Thoracic aorta (tissue), 2 donors: ENCODE results near the gene ANKRD37. TPM values are rescaled to one million over a fixed set of nuclear protein-coding genes. Genes with fewer than 3 reads are reported as not detected.

Experiments
- ATAC-seq: fragments of 150-250 bp; one replicate; pipeline ENCODE4 v1.8.0; 2017; ENCODE audit warnings: low read depth; ENCODE audit not compliant: insufficient number of reproducible peaks, low FRiP score
- DNase-seq: peaks from one replicate; pipeline ENCODE4 v3.0.0-alpha.2; 2020; ENCODE audit warnings: low spot score
- H3K27ac ChIP-seq, 2 donors: fragments of 200-600 bp; sonication (generic); 1 replicate in 1 of 2; 2 replicates in 1 of 2; pipeline ENCODE4 v1.5.1; 2016; ENCODE audit warnings: mild to moderate bottlenecking in 2 of 2, moderate library complexity in 2 of 2
- H3K27me3 ChIP-seq: fragments of 200-600 bp; sonication (generic); replicated peaks from 2 replicates; pipeline ENCODE4 v1.6.0; 2016; ENCODE audit warnings: mild to moderate bottlenecking; ENCODE audit not compliant: insufficient read depth
- H3K36me3 ChIP-seq: fragments of 200-600 bp; sonication (generic); one replicate; pipeline ENCODE4 v1.5.1; 2016
- H3K4me1 ChIP-seq, 2 donors: fragments of 200-600 bp; sonication (generic); 1 replicate in 1 of 2; 2 replicates in 1 of 2; pipeline versions ENCODE4 v1.5.1 to v1.6.0; 2016; ENCODE audit warnings: low read depth in 2 of 2, mild to moderate bottlenecking in 1 of 2; ENCODE audit not compliant: control insufficient read depth in 1 of 2
- H3K4me3 ChIP-seq: fragments of 200-600 bp; sonication (generic); 2 replicates; pipeline ENCODE4 v1.5.1; 2016; ENCODE audit warnings: mild to moderate bottlenecking
- H3K9me3 ChIP-seq: fragments of 200-600 bp; sonication (generic); 2 replicates; pipeline ENCODE4 v1.5.1; 2016
- total RNA-seq, 2 donors: library from RNA; depleted of rRNA; stranded (reverse); fragments of >200 nt; gene quantifications; one replicate each; pipeline versions ENCODE4 v1.1.0 to v1.2.3, GENCODE V29; 2016
- TF ChIP-seq, protein P1 (sequence below): fragments of 200-600 bp; sonication (generic); IDR thresholded peaks from one replicate; pipeline ENCODE4 v1.5.1; 2019; ENCODE audit warnings: antibody characterized with exemption

ANKRD37 gene
- total RNA-seq, 2 donors from 2014 or later: 15.7 to 24.2 TPM

DNA sequence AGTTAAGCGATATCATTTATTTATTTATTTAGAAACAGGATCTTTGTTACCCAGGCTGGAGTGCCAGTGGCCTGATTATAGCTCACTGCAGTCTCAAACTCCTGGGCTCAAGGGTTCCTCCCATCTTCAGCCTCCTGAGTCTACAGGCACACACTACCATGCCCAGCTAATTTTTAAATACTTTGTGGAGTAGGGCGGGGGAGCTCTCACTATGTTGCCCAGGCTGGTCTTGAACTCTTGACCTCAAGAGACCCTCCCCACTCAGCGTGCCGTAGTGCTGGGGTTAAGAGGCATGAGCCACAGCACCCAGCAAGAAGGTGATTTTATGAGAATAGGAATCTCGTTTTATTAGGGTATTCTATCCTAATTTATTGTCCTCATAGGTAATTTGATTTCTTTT lies 33.0 kb downstream of the ANKRD37 start:
- no peak overlapping the region for H3K27ac ChIP-seq
- H3K9me3 ChIP-seq: no peaks in the 10 kb centered on the region
- ATAC-seq (no peak), DNase-seq (no peak)
- H3K27me3 ChIP-seq: no peaks in the 10 kb centered on the region
- H3K36me3 ChIP-seq: no peaks in the 10 kb centered on the region
- TF ChIP-seq, protein P1, sequence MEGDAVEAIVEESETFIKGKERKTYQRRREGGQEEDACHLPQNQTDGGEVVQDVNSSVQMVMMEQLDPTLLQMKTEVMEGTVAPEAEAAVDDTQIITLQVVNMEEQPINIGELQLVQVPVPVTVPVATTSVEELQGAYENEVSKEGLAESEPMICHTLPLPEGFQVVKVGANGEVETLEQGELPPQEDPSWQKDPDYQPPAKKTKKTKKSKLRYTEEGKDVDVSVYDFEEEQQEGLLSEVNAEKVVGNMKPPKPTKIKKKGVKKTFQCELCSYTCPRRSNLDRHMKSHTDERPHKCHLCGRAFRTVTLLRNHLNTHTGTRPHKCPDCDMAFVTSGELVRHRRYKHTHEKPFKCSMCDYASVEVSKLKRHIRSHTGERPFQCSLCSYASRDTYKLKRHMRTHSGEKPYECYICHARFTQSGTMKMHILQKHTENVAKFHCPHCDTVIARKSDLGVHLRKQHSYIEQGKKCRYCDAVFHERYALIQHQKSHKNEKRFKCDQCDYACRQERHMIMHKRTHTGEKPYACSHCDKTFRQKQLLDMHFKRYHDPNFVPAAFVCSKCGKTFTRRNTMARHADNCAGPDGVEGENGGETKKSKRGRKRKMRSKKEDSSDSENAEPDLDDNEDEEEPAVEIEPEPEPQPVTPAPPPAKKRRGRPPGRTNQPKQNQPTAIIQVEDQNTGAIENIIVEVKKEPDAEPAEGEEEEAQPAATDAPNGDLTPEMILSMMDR: no peak
- peaks cover 0 to 7% of the 10 kb centered on the region in 2 donors for H3K4me1 ChIP-seq
- H3K4me3 ChIP-seq: no peak overlapping the region

DNA sequence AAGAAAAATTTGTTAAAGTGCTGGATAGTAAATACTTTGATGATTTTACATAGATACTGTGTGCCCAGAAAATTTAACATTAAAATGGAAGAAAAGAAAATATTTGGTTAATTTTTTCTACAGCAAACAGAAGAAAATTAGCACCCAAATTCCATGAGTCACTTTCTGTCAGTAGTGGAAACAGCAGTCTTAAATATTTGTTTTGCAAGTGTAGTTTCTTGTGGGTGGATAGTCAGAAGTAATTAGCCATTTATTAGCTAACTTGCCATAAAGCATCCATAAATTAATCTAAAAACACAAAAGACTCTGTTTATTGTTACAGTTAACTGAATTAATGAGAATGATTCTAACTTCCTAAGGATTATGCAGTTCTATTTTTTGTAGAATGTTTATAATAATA lies 38.8 kb downstream of the ANKRD37 start:
- no peaks in the 10 kb centered on the region for H3K36me3 ChIP-seq
- ATAC-seq (no peak), DNase-seq (no peak)
- H3K27me3 ChIP-seq: no peaks in the 10 kb centered on the region
- H3K4me3 ChIP-seq: no peak overlapping the region
- H3K9me3 ChIP-seq: no peaks in the 10 kb centered on the region
- H3K27ac ChIP-seq: no peak overlapping the region
- TF ChIP-seq, protein P1: no peak
- H3K4me1 ChIP-seq: no peaks in the 10 kb centered on the region

DNA sequence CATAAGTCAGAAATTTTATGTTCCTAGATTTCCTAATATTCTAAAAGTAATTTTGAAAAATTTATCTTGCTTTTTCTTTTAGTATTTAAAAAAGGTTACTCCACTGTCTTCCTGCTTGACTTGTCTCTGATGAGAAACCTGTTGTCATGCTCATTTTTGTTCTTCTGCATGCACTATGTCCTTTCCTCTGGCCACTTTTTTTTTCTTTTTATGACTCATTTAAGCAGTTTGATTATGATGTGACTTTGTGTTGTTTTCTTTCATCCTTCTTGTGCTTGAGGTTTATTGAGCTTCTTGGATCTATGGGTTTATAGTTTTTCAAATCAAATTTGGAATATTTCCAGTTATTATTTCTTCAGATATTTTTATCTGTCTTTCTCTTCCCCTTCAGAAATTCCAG lies 41.2 kb downstream of the ANKRD37 start:
- ATAC-seq: no peak

DNA sequence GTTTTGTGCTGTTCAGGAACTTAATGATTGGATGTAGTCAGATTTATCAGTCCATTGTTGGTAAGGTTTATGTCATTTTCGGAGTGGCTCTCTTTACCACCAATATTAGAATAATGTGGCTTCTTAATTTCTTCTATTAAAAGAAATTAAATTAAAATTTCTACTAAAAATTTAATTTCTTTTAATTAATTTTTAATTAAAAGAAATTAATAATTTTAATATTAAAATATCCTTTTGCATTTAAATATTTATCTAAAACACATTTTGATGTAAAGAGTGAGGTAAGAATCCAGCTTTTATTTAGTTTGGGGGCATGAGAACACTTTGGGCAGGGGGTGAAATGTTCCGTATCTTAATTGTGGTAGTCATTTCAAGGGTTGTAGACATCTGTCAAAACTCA lies 44.8 kb downstream of the ANKRD37 start:
- Histone ChIP-seq H3K9me3 (no peaks in the 10 kb centered on the region), H3K4me1 (no peaks in the 10 kb centered on the region), H3K27me3 (no peaks in the 10 kb centered on the region), H3K27ac (no peak overlapping the region), H3K36me3 (no peaks in the 10 kb centered on the region), H3K4me3 (no peak overlapping the region)
- DNase-seq: no peak
- TF ChIP-seq, protein P1: no peak
- ATAC-seq: no peak

More for the DNA sequence above, 41.2 kb downstream of the ANKRD37 start:
- Histone ChIP-seq H3K27ac (no peak overlapping the region), H3K4me3 (no peak overlapping the region), H3K9me3 (no peaks in the 10 kb centered on the region), H3K36me3 (no peaks in the 10 kb centered on the region), H3K4me1 (no peaks in the 10 kb centered on the region), H3K27me3 (no peaks in the 10 kb centered on the region)
- DNase-seq: no peak
- TF ChIP-seq, protein P1: no peak

DNA sequence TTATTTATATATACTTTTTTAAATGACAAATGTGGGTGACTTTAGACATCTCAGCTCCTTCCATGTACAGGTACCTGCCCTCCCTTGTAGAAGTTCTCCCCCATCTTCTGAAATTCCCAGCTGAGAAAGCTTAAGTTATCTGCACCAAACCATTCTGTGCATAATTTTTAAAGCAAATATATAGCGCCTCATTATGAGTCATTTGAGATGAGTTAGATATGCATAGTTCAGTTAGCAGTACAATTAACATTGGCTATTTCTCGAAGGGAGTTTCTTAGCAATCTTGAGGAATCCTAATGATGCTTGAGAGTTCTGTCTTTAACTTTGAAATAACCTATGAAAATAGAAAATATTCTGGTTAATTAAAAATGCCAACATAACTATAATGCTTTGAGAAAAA lies 48.6 kb downstream of the ANKRD37 start:
- DNase-seq (no peak), ATAC-seq (no peak)
- Histone ChIP-seq H3K9me3 (no peaks in the 10 kb centered on the region), H3K4me1 (no peaks in the 10 kb centered on the region), H3K36me3 (no peaks in the 10 kb centered on the region), H3K27ac (no peak overlapping the region), H3K4me3 (no peak overlapping the region), H3K27me3 (no peaks in the 10 kb centered on the region)
- TF ChIP-seq, protein P1: no peak

Other genes starting within 250 kb of the ANKRD37 start
- 10 to 100 TPM; 40.8 to 62.2 TPM for gene CFAP97, start 192.8 kb upstream of the ANKRD37 start, total RNA-seq
- 10 to 100 TPM; 31.3 to 38.0 TPM for gene SNX25, start 187.2 kb upstream of the ANKRD37 start, total RNA-seq
- 1 to 10 TPM; 4.4 to 7.6 TPM for gene LRP2BP, start 917 bp upstream of the ANKRD37 start, total RNA-seq
- 10 to 100 TPM; 35.1 to 44.7 TPM for gene UFSP2, start 29.1 kb downstream of the ANKRD37 start, total RNA-seq
- 1 to 10 TPM in 1 of 2 donors, under 1 TPM in 1; 0.35 to 6.2 TPM for gene CCDC110, start 74.9 kb downstream of the ANKRD37 start, total RNA-seq
- 1,000 to 10,000 TPM in 1 of 2 donors, 100 to 1,000 TPM in 1; 835 to 1,176 TPM for gene PDLIM3, start 138.7 kb downstream of the ANKRD37 start, total RNA-seq